ENCODE measurements around the gene MGAT5. TPM values are rescaled to one million over a fixed set of nuclear protein-coding genes. Genes with fewer than 3 reads are reported as not detected.

Gene MGAT5
- total RNA-seq, 1 experiment from 2014 or later, result 34.0 TPM

DNA sequence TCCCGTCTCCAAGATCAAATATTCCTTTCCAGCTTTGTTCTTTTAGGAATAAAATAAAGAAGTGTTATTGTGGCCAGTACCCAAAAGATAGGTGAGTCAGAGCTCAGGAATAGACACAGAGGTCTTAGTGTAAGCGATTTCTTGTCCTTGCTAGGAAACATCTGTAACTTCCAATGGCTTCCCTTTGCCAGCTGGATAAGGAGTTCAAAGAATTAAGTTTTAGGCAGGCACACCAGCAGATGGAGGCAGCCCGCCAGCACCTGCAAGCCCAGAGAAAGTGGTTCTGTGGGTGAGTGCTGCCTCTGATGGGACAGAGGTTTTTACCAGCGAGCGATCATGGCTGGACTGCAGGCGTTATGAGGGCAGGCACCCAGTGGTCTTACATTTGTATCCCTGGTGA is 125.4 kb downstream of the MGAT5 start:
- no peaks in the 10 kb centered on the region for H3K9me2 ChIP-seq (ENCODE audit: insufficient read depth)
- intact Hi-C loops (cut with micrococcal nuclease), result no loop called here
- no peaks in the 10 kb centered on the region for H3K4me1 ChIP-seq (ENCODE audit: control insufficient read depth in 1 of 2, insufficient read depth in 2 of 2, low read length in 2 of 2)
- H3K36me3 ChIP-seq (ENCODE audit: control insufficient read depth in 1 of 2, insufficient read depth in 2 of 2, low read length in 2 of 2), result no peaks in the 10 kb centered on the region
- H3K27me3 ChIP-seq (ENCODE audit: insufficient read depth, low read length), result no peaks in the 10 kb centered on the region
- RAD21 ChIA-PET (ENCODE audit: low non-redundant PET in 1 of 2, low total read pairs in 2 of 2, uncharacterized antibody in 2 of 2, unreplicated experiment in 2 of 2), result no interaction called here
- no peak overlapping the region for H2AFZ ChIP-seq (ENCODE audit: low read depth, low read length, poor library complexity, severe bottlenecking)
- POLR2A ChIA-PET, result no interaction called here
- H3K4me3 ChIP-seq (replicated peaks in 1 of 2; ENCODE audit: low read depth in 1 of 2, low read length in 2 of 2), result no peak overlapping the region
- no peak overlapping the region for H3K9ac ChIP-seq (ENCODE audit: low read length)
- BruUV-seq (replicated peaks), result no TSS peak
- TF ChIP-seq YY1 (IDR thresholded peaks at IDR 0.05; ENCODE audit: extremely low read depth, insufficient replicate concordance, low read depth, low read length) (no peak), RAD21 (IDR thresholded peaks at IDR 0.05; ENCODE audit: low read depth) (no peak), SRF (IDR thresholded peaks at IDR 0.05; ENCODE audit: low read depth) (no peak), TCF7L2 (IDR thresholded peaks at IDR 0.05; ENCODE audit: borderline replicate concordance, extremely low read depth, insufficient read depth, insufficient read length) (no peak), POLR2A (IDR thresholded peaks at IDR 0.05; ENCODE audit: borderline replicate concordance, extremely low read depth, insufficient read depth, insufficient read length) (no peak), EGR1 (IDR thresholded peaks at IDR 0.05; ENCODE audit: low read depth) (no peak), POLR2AphosphoS5 (IDR thresholded peaks at IDR 0.05; ENCODE audit: low read depth, low read length) (no peak), ELF1 (IDR thresholded peaks at IDR 0.05; ENCODE audit: borderline replicate concordance, low read depth) (no peak), CBX3 (IDR thresholded peaks at IDR 0.05; ENCODE audit: low read depth) (no peak)
- TF ChIP-seq, protein P1, sequence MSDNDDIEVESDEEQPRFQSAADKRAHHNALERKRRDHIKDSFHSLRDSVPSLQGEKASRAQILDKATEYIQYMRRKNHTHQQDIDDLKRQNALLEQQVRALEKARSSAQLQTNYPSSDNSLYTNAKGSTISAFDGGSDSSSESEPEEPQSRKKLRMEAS (IDR thresholded peaks at IDR 0.05), result no peak
- TF ChIP-seq, protein P2, sequence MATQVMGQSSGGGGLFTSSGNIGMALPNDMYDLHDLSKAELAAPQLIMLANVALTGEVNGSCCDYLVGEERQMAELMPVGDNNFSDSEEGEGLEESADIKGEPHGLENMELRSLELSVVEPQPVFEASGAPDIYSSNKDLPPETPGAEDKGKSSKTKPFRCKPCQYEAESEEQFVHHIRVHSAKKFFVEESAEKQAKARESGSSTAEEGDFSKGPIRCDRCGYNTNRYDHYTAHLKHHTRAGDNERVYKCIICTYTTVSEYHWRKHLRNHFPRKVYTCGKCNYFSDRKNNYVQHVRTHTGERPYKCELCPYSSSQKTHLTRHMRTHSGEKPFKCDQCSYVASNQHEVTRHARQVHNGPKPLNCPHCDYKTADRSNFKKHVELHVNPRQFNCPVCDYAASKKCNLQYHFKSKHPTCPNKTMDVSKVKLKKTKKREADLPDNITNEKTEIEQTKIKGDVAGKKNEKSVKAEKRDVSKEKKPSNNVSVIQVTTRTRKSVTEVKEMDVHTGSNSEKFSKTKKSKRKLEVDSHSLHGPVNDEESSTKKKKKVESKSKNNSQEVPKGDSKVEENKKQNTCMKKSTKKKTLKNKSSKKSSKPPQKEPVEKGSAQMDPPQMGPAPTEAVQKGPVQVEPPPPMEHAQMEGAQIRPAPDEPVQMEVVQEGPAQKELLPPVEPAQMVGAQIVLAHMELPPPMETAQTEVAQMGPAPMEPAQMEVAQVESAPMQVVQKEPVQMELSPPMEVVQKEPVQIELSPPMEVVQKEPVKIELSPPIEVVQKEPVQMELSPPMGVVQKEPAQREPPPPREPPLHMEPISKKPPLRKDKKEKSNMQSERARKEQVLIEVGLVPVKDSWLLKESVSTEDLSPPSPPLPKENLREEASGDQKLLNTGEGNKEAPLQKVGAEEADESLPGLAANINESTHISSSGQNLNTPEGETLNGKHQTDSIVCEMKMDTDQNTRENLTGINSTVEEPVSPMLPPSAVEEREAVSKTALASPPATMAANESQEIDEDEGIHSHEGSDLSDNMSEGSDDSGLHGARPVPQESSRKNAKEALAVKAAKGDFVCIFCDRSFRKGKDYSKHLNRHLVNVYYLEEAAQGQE (IDR thresholded peaks at IDR 0.05; ENCODE audit: low read depth), result no peak
- no peaks in the 10 kb centered on the region for H3K79me2 ChIP-seq (ENCODE audit: insufficient read depth, low read length)
- H3K9me3 ChIP-seq (ENCODE audit: control insufficient read depth in 1 of 2, insufficient read depth in 1 of 2, low read depth in 1 of 2, low read length in 2 of 2), result no peaks in the 10 kb centered on the region
- no peak for ATAC-seq
- DNase-seq (ENCODE audit: low read depth, low spot score), result no peak
- H3K27ac ChIP-seq (ENCODE audit: low read depth, low read length), result no peak overlapping the region
- H4K20me1 ChIP-seq (ENCODE audit: insufficient read depth), result no peaks in the 10 kb centered on the region
- no peak overlapping the region for H3K4me2 ChIP-seq (ENCODE audit: low read length)
- CTCF ChIA-PET, result no interaction called here

Measured in HCT116 (cell line).